ENCODE measurements around the gene C10orf105.

C10orf105 gene

DNA sequence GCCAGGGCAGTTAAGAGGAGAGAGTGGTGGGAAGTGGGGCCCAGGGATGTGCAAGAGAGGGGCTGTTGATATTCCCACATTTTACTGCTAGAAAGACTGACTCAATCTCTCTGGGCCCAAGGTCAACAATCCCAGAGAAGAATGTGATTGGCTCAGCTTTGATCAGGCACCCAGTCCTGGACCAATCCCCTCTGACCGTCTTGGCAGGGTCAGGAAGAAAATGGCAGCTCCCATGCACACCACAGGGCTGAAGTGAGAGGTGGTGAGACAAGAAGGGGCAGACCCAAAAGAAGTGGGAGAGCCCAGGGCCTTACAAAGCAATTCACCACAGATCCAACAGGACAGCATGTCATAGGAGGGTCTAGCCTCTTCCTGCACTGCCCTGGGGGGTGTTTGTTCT, 3.3 kb upstream of the C10orf105 start:
- H3K9ac ChIP-seq (ENCODE audit: low read depth, low read length): no peak overlapping the region
- peaks cover 5% of the 10 kb centered on the region; the same call in 1 of the 2 replicates for H3K4me1 ChIP-seq (ENCODE audit: insufficient read depth, low read length)
- no peaks in the 10 kb centered on the region for H3K36me3 ChIP-seq (ENCODE audit: insufficient read depth, low read length)
- H3K27me3 ChIP-seq (ENCODE audit: insufficient read depth, low read length): peaks cover 8% of the 10 kb centered on the region; the same call in 1 of the 2 replicates
- no peak overlapping the region for H3K4me3 ChIP-seq (ENCODE audit: low read length)
- no peaks in the 10 kb centered on the region for H3K9me3 ChIP-seq (ENCODE audit: insufficient read depth, low read depth, low read length)
- no peak overlapping the region for H3K27ac ChIP-seq (ENCODE audit: low read depth, low read length)
- 100% methylated on average over 1 of the region's 1 CpG for WGBS

DNA sequence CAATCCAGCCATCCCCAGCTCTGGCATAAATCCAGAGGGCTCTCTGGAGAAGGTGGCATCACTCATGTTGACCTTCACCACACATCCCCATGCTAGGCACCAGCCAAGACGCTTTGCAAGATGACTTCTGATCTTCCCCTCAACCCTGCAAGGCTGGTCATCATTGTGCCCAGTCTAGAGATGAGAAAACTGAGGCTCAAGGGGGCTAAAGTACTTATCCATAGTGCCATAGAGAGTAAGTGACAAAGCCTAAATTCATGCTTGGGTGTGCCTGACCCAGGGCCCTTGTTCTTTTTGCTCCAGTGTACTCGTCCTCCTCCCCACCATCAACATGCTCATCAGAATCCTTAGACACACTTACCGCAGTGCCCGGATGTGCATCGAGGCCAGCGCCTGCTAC, 1.7 kb upstream of the C10orf105 start:
- Histone ChIP-seq H3K27me3 (ENCODE audit: insufficient read depth, low read length) (peaks cover 8% of the 10 kb centered on the region; the same call in 1 of the 2 replicates), H3K4me1 (ENCODE audit: insufficient read depth, low read length) (peaks cover 5% of the 10 kb centered on the region; the same call in 1 of the 2 replicates), H3K9ac (ENCODE audit: low read depth, low read length) (no peak overlapping the region), H3K36me3 (ENCODE audit: insufficient read depth, low read length) (no peaks in the 10 kb centered on the region), H3K9me3 (ENCODE audit: insufficient read depth, low read depth, low read length) (no peaks in the 10 kb centered on the region), H3K27ac (ENCODE audit: low read depth, low read length) (no peak overlapping the region), H3K4me3 (ENCODE audit: low read length) (no peak overlapping the region)
- WGBS: 93% methylated on average over 6 of the region's 6 CpGs

DNA sequence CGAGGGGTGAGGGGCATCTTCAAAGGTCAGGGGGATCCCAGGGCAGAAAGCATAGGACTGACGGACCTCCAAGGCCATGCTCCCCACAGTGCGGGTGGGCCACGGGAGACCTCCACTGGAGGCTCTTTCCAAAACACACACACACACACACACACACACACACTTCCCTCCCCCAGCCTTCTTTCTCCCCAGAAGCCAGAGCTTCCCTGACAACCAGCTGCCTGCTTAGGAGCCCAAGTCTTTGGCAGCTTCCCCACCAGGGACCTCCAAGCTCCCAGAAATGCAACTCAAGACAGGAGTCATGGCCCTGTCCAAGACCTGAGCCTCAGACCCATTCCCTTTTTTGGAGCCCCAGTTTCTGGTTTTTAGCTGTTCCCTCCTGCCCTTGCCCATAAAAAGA, 710 bp upstream of the C10orf105 start:
- WGBS: 76% methylated on average over 4 of the region's 4 CpGs
- Histone ChIP-seq H3K4me1 (ENCODE audit: insufficient read depth, low read length) (0 out of 2 replicates have a peak, but pooled peaks cover 5% of the 10 kb centered on the region), H3K27me3 (ENCODE audit: insufficient read depth, low read length) (peaks cover 8% of the 10 kb centered on the region; the same call in 1 of the 2 replicates), H3K4me3 (ENCODE audit: low read length) (no peak overlapping the region), H3K27ac (ENCODE audit: low read depth, low read length) (no peak overlapping the region), H3K9me3 (ENCODE audit: insufficient read depth, low read depth, low read length) (no peaks in the 10 kb centered on the region), H3K9ac (ENCODE audit: low read depth, low read length) (no peak overlapping the region), H3K36me3 (ENCODE audit: insufficient read depth, low read length) (no peaks in the 10 kb centered on the region)

DNA sequence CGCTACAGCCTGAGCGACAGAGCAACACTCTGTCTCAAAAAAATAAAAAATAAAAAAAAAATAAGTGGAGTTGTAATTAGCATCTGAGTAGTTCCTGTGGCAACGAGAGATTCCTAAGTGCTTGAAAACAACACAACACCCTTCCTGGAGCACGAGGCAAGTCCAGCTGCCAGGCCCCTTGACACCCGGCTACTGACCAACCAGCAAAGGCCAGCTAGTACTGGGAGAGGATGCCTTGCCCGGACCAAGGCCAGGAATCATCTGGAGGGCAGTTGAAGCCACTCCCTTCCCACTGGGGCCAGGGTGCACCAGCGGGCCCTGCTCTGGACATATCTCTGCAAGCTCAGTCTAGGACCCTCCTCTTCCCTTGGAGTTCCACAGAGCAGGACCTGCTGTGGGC, 536 bp downstream of the C10orf105 start:
- H3K27ac ChIP-seq (ENCODE audit: low read depth, low read length): no peak overlapping the region
- no peak overlapping the region for H3K9ac ChIP-seq (ENCODE audit: low read depth, low read length)
- H3K27me3 ChIP-seq (ENCODE audit: insufficient read depth, low read length): peaks cover 8% of the 10 kb centered on the region; the same call in 1 of the 2 replicates
- 0 out of 2 replicates have a peak, but pooled peaks cover 7% of the 10 kb centered on the region for H3K4me1 ChIP-seq (ENCODE audit: insufficient read depth, low read length)
- no peaks in the 10 kb centered on the region for H3K36me3 ChIP-seq (ENCODE audit: insufficient read depth, low read length)
- H3K4me3 ChIP-seq (ENCODE audit: low read length): no peak overlapping the region
- whole genome bisulfite sequencing: 82% methylated on average over 5 of the region's 7 CpGs
- no peaks in the 10 kb centered on the region for H3K9me3 ChIP-seq (ENCODE audit: insufficient read depth, low read depth, low read length)

DNA sequence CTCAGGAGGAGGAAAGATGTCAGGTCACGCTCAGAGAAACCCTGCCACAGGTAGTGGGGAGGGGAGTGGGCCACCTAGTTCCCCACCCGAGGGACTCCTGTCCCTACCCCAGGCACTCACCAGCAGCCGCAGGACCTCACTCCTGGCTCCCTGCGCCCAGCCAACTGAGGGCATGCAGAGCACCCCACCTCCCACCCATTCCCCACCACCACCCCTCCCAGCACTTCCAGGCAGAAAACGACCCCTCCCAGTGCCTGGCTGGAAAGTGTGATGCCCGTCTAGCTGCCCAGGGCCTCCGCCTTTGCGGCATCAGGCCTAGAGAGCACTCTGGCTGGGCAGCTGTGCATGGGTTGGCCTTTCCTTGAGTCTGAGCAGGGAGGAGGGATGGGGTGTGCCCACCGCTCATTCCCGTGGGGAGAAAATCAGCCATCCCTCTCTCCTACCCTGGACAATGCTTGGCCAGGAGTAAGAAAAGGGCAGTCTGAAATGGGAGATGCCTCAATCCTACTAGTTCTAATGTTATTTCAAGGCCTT, 1.3 kb downstream of the C10orf105 start:
- no peak overlapping the region for H3K27ac ChIP-seq (ENCODE audit: low read depth, low read length)
- no peak overlapping the region for H3K4me3 ChIP-seq (ENCODE audit: low read length)
- peaks cover 15% of the 10 kb centered on the region; the same call in 1 of the 2 replicates for H3K4me1 ChIP-seq (ENCODE audit: insufficient read depth, low read length)
- H3K9me3 ChIP-seq (ENCODE audit: insufficient read depth, low read depth, low read length): no peaks in the 10 kb centered on the region
- WGBS: 90% methylated on average over 10 of the region's 10 CpGs
- H3K36me3 ChIP-seq (ENCODE audit: insufficient read depth, low read length): no peaks in the 10 kb centered on the region
- peaks cover 8% of the 10 kb centered on the region; the same call in 1 of the 2 replicates for H3K27me3 ChIP-seq (ENCODE audit: insufficient read depth, low read length)
- no peak overlapping the region; the same call in 1 of the 2 replicates for H3K9ac ChIP-seq (ENCODE audit: low read depth, low read length)

DNA sequence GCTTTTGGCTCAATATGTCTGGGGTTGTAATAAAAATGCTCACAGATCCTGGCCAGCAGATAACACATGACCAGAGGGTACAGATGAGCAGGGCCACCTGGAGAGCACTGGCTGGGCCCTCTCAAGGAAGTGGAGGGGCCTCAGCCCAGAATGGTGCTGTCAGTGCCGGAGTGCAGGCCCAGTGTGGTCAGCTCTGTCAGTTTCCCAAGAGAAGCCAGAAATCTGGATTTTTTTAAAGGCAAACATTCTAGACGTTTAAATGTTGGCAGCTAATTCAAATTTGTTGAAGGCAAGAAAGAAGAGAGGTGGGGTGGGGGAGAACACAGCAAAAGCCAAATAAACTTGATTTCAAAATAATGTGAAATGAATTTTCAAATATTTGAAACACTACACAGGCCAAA, 2.0 kb downstream of the C10orf105 start:
- 91% methylated on average over 2 of the region's 2 CpGs for WGBS
- Histone ChIP-seq H3K9ac (ENCODE audit: low read depth, low read length) (no peak overlapping the region), H3K4me3 (ENCODE audit: low read length) (no peak overlapping the region), H3K27me3 (ENCODE audit: insufficient read depth, low read length) (peaks cover 8% of the 10 kb centered on the region; the same call in 1 of the 2 replicates), H3K27ac (ENCODE audit: low read depth, low read length) (no peak overlapping the region), H3K36me3 (ENCODE audit: insufficient read depth, low read length) (no peaks in the 10 kb centered on the region), H3K4me1 (ENCODE audit: insufficient read depth, low read length) (peaks cover 19% of the 10 kb centered on the region; the same call in 1 of the 2 replicates), H3K9me3 (ENCODE audit: insufficient read depth, low read depth, low read length) (no peaks in the 10 kb centered on the region)

DNA sequence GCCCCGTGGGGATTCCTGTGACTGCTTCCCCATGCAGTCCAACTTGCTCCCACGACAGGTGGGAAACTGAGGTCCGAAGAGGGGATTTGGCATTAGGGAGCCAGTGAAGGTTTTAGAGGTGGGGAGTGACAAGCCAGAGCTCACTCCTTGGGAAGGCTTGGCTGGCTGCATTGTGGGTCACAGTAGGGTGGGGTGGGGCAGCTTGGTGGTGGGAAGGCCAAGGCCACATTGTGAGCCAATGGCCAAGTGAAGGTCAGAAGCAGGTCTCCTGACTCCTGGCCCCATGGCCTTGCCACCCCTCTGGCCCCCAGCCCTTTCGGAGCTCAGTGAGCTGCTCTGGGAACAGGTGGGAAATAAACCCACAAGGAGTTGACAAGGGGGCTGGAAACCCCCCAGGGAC, 2.5 kb downstream of the C10orf105 start:
- Histone ChIP-seq H3K9ac (ENCODE audit: low read depth, low read length) (no peak overlapping the region), H3K27ac (ENCODE audit: low read depth, low read length) (no peak overlapping the region), H3K9me3 (ENCODE audit: insufficient read depth, low read depth, low read length) (no peaks in the 10 kb centered on the region), H3K4me3 (ENCODE audit: low read length) (no peak overlapping the region), H3K4me1 (ENCODE audit: insufficient read depth, low read length) (peaks cover 19% of the 10 kb centered on the region; the same call in 1 of the 2 replicates), H3K27me3 (ENCODE audit: insufficient read depth, low read length) (peaks cover 8% of the 10 kb centered on the region; the same call in 1 of the 2 replicates), H3K36me3 (ENCODE audit: insufficient read depth, low read length) (no peaks in the 10 kb centered on the region)
- 96% methylated on average over 4 of the region's 4 CpGs for WGBS

DNA sequence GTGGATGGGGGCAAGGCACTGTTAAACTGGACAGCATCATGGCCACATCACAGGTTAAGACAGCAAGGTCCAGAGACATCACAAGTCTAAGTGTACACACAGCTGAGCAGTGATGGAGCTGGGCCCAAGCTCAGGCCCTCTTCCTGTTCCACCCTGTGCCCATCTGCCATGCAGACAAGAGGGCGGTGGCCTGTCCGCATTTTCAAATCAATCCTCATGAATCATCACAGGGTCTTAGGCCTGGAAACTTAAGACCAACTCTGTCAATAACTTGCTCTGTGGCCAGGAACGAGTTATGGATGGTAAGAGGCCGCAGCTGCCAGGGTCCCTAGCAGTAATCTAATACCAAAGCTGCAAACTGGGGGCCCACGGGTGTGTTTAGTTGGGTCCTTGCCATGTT, 3.2 kb downstream of the C10orf105 start:
- H3K36me3 ChIP-seq (ENCODE audit: insufficient read depth, low read length): no peaks in the 10 kb centered on the region
- H3K4me3 ChIP-seq (ENCODE audit: low read length): no peak overlapping the region
- no peak overlapping the region for H3K27ac ChIP-seq (ENCODE audit: low read depth, low read length)
- no peak overlapping the region for H3K9ac ChIP-seq (ENCODE audit: low read depth, low read length)
- WGBS: 96% methylated on average over 4 of the region's 5 CpGs
- no peaks in the 10 kb centered on the region for H3K9me3 ChIP-seq (ENCODE audit: insufficient read depth, low read depth, low read length)
- H3K27me3 ChIP-seq (ENCODE audit: insufficient read depth, low read length): peaks cover 8% of the 10 kb centered on the region; the same call in 1 of the 2 replicates
- H3K4me1 ChIP-seq (ENCODE audit: insufficient read depth, low read length): peaks cover 19% of the 10 kb centered on the region; the same call in 1 of the 2 replicates

DNA sequence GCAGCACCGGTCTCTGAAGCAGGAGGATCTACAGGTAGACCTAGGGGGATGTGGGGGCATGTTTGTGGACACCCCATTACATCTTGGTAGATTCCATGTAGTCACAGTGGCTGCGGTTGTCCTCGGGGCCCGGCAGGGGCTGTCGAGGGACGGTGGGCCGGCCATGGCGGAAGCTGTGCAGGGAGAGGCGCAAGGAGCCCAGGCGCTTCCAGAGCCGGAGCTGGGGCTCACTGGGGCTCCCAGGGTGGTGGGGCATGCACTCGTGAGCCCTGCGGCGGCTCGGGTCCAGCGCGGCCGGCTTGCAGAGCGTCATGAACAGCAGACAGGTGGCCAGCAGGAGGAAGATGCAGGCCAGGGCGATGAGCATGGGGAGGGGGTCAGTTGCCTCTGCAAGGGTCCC, 3.7 kb downstream of the C10orf105 start:
- Histone ChIP-seq H3K27me3 (ENCODE audit: insufficient read depth, low read length) (peaks cover 6% of the 10 kb centered on the region; the same call in 1 of the 2 replicates), H3K36me3 (ENCODE audit: insufficient read depth, low read length) (no peaks in the 10 kb centered on the region), H3K9ac (ENCODE audit: low read depth, low read length) (no peak overlapping the region), H3K4me1 (ENCODE audit: insufficient read depth, low read length) (peaks cover 19% of the 10 kb centered on the region; the same call in 1 of the 2 replicates), H3K4me3 (ENCODE audit: low read length) (no peak overlapping the region), H3K27ac (ENCODE audit: low read depth, low read length) (no peak overlapping the region), H3K9me3 (ENCODE audit: insufficient read depth, low read depth, low read length) (no peaks in the 10 kb centered on the region)
- WGBS: 94% methylated on average over 20 of the region's 20 CpGs

DNA sequence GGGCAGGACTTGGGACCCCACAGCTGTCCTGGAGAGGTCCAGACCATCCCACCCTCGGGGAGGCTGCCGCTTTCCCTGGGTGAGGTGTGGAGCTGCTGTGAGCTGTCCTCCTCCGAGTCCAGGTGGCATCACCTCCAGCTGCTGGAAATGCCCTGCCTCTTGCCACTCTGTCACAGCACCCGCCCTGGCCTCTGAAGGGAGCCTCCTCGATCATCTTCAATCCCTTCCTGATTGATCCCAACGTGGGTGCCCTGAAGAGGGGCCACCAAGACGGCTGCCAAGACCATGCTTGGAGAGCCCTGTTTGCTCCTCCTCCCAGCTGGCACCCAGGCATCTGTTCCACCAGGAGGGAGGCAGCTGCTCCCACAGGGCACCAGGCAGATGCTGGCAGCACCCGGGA, 4.6 kb downstream of the C10orf105 start:
- Histone ChIP-seq H3K9ac (ENCODE audit: low read depth, low read length) (no peak overlapping the region), H3K4me1 (ENCODE audit: insufficient read depth, low read length) (peaks cover 19% of the 10 kb centered on the region; the same call in 1 of the 2 replicates), H3K36me3 (ENCODE audit: insufficient read depth, low read length) (no peaks in the 10 kb centered on the region), H3K9me3 (ENCODE audit: insufficient read depth, low read depth, low read length) (no peaks in the 10 kb centered on the region), H3K27ac (ENCODE audit: low read depth, low read length) (no peak overlapping the region), H3K4me3 (ENCODE audit: low read length) (no peak overlapping the region), H3K27me3 (ENCODE audit: insufficient read depth, low read length) (no peaks in the 10 kb centered on the region)
- 90% methylated on average over 8 of the region's 8 CpGs for WGBS

DNA sequence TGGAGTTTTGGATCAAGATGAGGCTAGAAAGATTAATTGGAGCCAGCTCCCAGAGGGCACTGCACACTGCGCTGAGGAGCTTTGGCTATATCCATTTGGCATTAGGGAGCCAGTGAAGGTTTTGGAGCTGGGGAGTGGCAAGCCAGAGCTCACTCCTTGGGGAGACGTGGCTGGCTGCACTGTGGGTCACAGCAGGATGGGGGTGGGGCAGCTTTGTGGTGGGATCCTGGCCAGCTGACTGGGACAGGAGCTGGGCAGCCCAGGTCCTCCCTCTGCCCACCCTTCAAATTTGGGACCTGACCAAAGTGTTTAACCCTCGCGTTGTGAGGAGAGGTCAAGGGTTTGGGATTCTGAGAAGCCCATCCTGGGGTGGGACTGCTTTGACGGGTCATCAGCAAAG, 5.0 kb downstream of the C10orf105 start:
- Histone ChIP-seq H3K9ac (ENCODE audit: low read depth, low read length) (no peak overlapping the region), H3K27ac (ENCODE audit: low read depth, low read length) (no peak overlapping the region), H3K27me3 (ENCODE audit: insufficient read depth, low read length) (no peaks in the 10 kb centered on the region), H3K9me3 (ENCODE audit: insufficient read depth, low read depth, low read length) (no peaks in the 10 kb centered on the region), H3K36me3 (ENCODE audit: insufficient read depth, low read length) (no peaks in the 10 kb centered on the region), H3K4me3 (ENCODE audit: low read length) (no peak overlapping the region), H3K4me1 (ENCODE audit: insufficient read depth, low read length) (peaks cover 18% of the 10 kb centered on the region; the same call in 1 of the 2 replicates)
- WGBS: 87% methylated on average over 4 of the region's 5 CpGs
